HG02943 (cell line): ENCODE results near the gene PLA2G5.
"Not testable (repeated sequence)": the region's sequence is repeated elsewhere in the genome, so short reads cannot be mapped to it uniquely, and the experiment has no call there.

Experiments used
- ATAC-seq: cut with Tn5 transposase; IDR thresholded peaks from one replicate; pipeline ENCODE4 v1.9.1; 2021; ENCODE audit warnings: mild to moderate bottlenecking, low read depth, moderate library complexity; ENCODE audit not compliant: unreplicated experiment

The PLA2G5 gene, protein sequence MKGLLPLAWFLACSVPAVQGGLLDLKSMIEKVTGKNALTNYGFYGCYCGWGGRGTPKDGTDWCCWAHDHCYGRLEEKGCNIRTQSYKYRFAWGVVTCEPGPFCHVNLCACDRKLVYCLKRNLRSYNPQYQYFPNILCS

DNA sequence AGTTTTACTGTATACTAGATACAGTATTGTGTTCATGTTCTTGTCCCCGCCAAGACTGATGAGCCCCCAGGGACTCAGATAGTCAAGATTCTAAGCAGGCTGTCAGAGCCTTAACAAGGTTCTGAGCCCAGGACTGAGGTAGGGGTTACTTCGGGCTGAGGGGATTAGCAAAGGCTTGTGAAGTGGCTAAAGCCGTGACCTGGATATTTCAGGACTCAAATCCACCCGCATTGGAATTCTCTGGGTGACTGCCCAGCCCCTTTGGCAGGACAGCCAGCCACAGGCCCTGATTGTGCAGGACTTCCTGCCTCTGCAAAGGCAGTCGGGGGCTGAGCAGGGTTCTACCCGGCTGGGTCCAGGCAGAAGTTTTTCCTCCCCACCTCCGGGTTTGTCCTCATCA lies at the start of gene PLA2G5:
Gene PLA2G5 (plus strand): TSS at position 321 of the 400 bp plus-strand sequence. CDS start 14,637 bp downstream, outside the sequence.
- ATAC-seq: no peak

DNA sequence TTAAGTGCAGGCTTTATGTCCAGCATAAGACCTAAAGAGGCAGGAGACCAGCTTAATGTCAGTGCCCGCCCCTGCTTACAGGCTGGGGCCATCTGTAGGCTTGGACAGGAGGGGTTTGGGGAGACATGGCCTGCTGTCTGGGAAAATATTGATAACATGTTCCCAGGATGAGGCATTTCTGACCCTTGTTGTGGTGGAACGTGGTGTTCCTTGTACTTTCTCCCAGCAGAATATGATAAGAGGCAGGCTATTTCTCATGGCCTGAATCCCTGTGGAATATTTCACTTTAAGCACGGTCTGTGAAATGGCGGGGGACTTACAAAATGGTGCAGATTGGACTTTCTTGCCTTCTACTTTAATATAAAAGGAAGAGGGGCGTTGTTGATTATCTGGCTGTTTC lies 41.9 kb upstream of the PLA2G5 start:
- no peak for ATAC-seq

DNA sequence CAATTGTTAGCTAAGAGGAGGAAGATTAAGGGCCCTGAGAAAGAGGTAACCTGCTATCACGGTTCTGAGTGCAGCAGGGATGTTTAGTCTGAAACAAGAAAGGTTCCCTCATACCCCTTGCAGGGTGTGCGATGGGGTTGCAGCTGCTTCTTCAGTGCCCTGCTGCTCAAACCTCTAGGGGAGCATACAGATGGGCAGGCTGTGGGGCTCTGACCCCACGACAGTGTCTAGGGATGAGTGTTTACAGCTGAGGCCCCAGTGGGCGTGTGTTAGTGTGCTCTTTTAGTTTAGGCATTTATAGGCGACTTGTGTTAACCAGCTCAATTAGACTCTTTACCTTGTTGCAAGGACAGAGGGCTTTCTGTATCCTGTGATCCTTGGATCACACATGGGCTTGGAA lies 41.3 kb upstream of the PLA2G5 start:
- no peak for ATAC-seq

DNA sequence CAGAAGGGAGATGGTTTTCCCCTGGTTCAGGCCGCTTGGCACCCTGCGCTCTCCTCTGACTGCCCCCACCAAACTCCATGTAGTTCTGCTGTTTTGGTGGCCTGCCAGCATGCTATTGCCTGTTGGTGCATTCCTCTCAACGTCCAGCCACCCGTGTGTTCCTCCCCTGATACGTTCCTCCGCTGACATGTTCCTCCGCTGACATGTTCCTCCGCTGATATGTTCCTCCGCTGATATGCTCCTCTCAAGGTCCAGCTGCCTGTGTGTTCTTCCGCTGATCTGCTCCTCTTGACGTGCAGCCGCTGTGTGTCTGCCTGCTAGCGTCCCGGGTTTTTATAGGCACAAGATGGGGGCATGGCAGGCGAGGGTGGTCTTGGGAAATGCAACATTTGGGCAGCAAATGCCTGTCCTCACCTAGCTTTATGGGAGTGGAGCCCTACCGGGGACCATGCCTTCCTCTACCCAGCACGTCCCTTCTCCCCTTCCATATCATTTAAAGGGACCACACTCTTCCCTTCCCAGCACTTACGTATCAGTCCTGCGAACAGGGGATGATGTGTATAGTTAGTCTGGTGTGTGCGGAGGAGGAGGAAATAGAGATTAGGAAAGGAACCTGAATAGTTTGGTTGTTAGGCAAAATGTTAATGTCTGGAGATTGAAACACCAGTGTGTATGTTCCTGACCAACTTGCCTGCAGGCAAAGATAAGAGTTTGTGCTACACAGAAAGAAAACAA lies 40.6 kb upstream of the PLA2G5 start:
- no peak for ATAC-seq

DNA sequence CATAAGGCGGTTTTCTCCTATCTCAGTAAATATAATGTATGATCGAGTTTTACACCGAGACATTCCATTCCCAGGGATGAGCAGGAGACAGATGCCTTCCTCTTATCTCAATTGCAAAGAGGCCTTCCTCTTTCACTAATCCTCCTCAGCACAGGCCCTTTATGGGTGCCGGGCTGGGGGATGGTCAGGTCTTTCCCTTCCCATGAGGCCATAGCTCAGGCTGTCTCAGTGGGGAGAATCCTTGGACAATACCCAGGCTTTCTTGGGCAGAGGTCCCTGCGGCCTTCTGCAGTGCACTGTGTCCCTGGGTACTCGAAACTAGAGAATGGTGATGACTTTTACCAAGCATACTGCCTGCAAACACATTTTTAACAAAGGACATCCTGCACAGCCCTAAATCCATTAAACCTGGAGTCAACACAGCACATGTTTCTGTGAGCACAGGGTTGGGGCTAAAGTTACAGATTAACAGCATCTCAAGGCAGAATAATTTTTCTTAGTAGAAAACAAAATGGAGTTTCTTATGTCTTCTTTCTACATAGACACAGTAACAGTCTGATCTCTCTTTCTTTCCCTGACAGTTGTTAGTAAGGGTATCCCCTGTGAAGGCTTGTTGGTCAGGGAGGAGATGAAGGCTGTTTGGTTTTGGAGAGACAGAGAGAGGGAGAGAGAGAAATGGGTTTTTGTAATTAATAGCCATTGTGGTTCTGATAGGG lies 39.4 kb upstream of the PLA2G5 start:
- ATAC-seq: not testable (repeated sequence)

DNA sequence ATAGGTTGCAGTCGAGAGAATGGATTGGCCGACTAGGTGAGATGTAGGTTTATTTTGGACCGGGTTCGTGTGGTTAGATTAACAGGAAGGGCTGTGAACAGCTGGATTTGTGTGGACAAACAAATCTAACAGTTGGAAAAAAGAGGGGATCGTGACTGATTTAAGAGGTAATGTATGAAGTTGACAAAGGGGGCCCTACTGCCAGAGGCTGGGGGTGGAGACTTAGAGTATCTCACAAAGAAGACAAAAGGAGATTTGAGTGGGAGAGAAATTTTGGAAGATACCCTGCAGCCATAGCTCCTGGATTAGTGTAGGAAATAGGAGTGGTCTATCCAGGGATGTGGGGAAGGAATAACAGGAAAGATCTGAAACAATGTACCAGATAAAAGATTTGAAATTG lies 38.8 kb upstream of the PLA2G5 start:
- no peak for ATAC-seq

DNA sequence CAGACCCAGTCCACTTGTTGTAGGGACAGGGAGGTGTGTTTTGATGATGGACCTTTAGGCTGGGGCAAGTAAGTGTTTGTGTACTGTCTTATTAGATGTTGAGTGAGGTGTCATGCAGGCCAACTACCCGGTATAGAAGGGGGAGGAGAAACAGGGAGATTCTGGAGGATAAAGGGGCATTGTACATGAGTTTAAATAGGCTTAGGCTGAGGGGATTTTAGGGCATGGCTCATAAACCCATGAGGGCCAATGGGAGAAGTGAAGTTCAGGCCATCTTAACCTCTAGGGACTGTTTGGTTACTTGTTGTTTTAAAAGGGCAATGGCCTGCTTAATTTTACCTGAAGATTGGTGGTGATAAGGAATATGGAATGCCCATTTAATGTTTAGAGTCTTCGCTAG lies 38.2 kb upstream of the PLA2G5 start:
- ATAC-seq: no peak

DNA sequence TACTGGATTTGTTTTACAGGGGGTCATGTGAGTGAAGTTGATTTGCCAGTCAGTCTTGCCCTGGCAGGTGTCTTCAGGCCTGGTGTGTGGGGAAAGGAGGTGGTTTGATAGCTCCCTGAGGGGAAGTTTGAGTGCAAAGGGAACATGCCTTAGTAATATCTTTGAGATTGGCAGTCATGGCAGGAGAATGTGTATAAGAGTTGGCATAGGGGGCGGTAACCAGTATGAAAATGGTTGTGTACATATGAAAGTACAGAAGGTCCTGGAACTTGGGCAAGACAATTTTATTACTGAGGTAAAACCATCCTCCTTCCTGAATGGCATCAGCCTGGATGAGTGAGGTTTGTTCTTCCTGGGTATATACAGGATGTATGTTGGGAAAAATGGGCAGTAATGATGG lies 37.6 kb upstream of the PLA2G5 start:
- no peak for ATAC-seq

DNA sequence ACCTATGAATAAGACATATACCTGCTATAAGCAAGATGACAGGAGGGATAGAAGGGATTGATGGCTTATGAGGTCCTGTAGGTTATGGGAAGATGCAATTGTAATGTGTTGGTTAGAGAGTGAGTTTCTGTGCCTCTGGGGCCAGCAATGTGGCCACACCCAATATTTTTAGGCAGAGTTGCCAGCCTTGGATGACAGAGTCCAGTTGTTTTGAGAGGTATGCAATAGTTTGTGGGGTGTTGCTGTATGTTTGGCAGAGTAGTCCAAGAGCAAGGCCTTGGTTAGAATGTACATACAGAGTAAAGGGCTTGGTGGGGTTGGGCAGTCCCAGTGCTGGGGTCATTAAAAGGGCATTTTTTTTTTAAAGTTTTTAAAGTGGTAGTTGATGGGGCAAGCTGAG lies 36.6 kb upstream of the PLA2G5 start:
- ATAC-seq: no peak

DNA sequence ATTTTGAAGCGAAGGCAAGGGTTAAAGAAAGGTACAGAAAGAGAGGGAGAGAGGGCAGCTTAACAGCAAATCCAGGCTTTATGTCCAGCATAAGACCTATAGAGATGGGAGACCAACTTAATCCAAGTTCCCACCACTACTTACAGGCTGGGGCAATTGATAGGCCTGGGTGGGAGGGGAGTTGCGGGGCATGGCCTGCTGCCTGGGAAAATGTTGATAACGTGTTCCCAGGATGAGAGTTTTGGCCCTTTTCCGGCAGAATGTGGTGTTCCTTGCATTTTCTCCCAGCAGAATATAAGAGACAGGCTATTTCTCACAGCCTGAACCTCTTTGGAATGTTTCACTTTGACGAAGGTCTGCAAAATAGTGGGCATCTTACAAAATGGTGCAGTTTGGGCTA lies 34.9 kb upstream of the PLA2G5 start:
- no peak for ATAC-seq

DNA sequence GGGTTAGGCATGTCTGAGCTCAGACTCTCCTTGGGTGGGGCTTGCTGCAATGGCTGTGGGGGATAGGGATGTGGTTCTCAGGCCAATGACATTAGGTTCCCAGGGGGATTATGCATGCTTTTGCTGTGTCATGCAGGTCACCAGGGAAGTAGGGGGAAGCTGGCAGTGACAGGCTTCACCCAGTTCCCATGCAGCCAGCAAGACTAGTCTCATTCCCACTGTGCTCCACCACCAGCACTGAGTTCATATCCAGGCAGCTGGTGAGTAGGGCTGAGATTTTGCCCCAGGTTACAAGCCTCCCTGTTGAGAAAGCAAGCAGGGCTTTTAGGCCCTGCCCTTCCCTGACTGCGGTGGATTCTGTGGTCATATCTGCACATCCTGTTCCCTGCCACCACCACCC lies 32.1 kb upstream of the PLA2G5 start:
- ATAC-seq: no peak

DNA sequence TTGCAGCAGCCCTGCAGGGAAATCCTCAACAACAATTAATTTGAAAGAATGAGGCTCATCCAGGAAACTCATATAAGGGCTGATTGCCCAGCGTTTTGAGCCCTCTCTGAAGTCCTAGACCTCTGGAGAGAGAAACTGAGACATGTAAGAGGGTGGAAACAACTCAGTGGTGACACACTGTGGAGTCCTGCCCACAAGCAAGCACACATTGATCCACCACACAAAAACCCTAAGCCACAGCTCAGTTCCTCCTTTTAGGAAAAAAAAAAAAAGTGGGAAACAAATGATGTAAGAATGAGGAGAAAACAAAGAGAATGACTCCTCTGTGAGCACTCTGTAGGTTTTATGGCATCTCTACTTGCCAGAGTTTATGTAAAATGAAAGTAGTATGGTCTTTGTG lies 22.9 kb upstream of the PLA2G5 start:
- ATAC-seq: no peak

DNA sequence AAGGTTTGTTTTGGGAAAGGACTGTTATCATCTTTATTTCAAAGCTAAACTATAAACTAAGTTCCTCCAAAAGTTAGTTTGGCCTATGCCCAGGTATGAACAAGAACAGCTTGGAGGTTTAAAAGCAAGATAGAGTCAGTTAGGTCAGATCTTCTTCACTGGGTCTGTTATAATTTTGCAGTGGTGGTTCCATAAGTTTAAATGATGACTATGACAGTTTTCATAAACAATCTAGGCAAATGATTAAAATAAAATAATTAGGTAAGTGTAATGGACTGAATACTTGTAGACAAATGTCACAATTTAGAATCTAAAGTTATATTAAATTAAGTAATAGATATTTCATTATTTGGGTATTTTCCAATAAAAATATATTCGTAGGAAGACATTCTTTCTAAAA lies 21.4 kb upstream of the PLA2G5 start:
- ATAC-seq: no peak

DNA sequence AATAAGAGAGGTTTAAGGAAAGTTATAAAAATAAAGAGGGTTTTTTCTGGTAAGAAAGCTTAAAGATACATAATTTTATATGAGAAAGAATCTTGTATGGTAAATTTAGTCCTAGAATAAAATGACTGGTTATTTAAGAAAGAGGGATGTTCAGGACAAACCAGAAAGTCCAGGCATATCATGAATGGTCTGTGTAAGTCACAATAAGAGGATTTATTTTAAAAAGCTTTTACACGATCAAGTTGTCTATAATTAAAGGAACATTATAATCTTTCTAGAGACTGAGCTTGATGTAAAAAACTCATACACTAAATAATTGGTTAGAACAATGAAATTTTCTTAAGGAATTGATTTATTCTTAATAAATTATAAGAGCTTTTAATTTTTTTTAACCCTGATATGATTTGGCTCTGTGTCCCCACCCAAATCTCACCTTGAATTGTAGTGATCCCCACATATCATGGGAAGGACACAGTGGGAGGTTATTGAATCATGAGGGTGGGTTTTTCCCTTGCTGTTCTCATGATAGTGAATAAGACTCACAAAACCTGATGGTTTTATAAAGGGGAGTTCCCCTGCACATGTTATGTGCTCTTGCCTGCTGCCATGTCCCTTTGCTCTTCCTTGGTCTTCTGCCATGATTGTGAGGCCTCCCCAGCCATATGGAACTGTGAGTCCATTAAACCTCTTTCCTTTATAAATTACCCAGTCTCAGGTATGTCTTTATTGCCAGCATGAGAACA lies 20.8 kb upstream of the PLA2G5 start:
- ATAC-seq: not testable (repeated sequence)

DNA sequence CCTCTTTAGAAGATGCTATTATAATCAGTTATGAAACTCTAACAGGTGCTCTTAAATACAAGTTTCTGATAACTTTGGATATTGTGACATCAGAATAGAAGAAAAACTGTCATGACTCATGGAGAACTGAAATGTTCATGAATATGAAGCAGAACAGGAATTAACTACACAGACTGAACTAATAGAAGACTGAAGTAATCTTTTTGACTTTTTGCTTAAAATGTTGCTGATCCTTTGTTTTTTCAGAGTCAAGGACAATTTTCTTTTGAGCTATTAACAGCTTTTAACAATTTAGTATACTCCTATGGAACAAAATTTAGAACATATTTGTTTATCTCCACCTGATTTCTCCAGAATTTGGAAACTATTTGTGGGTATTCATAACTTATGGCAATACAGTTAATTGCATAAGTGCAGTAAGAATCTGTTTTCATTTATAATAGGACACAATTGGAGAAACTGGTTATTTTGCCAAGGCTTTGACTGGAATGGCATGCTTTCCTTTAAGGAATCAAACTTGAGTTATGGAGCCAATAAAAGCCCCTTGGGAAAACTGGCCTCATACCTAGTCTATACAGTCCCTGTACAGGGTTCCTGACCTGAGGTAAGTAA lies 18.7 kb upstream of the PLA2G5 start:
- no peak for ATAC-seq

DNA sequence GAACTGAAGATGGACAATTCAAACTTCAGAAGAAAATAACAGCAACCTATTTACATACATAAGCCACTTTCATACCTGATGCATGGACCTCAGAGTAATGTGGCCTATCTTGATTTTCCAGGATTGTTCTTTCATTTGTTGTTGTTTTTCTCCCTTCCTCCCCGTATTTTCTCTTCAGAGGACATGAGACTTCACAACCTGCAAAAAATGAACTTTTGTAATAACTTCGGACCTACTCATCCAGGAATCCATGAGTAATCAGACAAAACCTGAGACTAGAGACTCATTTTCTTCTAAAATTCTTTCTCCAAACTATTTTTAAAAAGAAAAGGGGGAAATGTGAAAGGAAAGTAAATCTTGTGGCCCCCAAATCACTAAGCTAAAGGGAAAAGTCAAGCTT lies 17.6 kb upstream of the PLA2G5 start:
- ATAC-seq: no peak

DNA sequence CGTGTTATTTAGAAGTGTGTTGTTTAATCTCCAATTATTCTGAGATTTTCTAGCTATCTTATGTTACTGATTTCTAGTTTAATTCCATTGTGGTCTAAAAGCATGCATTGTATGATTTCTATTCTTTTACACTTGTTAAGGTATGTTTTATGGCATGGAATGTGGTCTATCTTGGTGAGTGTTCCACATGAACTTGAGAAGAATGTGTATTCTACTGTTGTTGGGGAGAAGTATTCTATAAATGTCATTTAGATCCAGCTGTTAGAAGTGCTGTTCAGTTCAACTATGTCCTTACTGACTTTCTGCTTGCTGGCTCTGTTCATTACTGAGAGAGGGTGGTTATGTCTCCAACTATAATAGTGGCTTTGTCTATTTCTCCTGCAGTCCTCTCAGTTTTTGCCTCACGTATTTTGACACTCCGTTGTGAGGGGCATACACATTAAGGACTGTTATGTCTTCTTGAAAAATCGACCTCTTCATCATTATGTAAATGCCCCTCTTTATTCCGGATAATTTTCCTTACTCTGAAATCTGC lies 12.0 kb upstream of the PLA2G5 start:
- no peak for ATAC-seq

DNA sequence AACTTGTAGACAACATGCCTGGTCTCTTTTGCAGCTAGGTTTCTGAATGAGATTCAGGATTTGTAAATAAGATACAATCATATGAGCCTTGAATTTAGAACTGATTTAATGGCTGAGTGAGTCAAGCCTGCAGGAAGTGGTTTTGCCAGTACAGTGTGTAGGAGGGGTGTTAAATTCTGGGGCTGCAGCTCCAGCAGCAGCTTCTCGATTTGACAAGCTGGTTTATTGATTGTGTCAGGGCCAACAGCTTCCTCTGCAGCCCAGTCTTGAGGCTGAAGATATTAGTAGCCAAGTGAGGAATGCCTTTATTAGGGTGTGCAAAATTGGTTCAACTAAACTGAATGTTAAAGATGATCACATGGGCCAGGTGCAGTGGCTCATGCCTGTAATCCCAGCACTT lies 11.5 kb upstream of the PLA2G5 start:
- no peak for ATAC-seq

DNA sequence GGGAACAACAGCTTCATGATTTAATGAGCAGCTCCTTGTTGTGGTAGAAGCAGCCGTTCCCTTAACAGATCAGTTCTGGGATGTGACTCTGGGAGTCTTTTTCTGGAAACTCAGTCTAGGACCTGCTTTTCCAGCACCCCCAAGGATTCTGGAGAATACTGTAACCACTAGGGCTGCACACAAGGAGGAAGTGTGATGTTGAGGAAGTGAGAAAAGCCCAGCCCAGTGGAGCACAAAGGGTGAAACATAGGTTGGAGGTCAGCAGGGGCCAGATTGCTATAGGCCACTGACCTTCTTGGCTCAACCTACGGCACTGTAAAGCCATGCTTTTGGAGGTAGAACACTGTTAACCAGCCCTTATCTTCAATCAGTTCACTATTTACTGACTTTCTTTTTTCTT lies 10.1 kb upstream of the PLA2G5 start:
- no peak for ATAC-seq

DNA sequence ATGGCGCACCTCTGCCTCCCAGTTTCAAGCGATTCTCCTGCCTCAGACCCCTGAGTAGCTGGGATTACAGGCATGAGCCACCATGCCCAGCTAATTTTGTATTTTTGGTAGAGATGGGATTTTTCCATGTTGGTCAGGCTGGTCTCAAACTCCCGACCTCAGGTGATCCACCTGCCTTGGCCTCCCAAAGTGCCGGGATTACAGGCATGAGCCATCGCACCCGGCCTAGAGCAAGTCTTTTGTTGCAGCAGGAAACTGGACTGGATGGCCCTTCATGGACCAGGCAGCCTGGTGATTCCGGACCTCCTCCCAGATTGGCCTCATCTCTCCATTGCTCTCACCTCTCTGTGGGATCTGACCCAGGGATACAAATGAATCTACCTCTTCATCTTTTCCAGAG lies 9.2 kb upstream of the PLA2G5 start:
- ATAC-seq: not testable (repeated sequence)

DNA sequence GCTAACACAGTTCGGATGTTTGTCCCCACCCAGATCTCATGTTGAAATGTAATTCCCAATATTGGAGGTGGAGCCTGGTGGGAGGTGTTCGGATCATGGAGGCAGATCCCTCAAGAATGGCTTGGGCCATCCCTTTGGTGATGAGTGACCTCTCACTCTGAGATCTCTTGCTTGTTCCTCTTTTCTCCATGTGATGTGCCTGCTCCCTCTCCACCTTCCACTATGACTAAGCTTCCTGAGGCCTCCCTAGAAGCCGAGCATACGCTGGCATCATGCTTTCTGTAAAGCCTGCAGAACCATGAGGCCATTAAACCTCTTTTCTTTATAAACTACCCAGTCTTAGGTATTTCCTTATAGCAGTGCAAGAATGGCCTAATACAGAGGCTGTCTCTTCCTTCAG lies 8.1 kb upstream of the PLA2G5 start:
- no peak for ATAC-seq
